Neuron (in vitro differentiated cells): ENCODE measurements around the gene RETN.

ENCODE experiments used
- H2AFZ ChIP-seq: one replicate; pipeline ENCODE4 v1.6.1; 2013; ENCODE audit warnings: low read depth, mild to moderate bottlenecking, inconsistent platforms, low read length, moderate library complexity
- H3K27me3 ChIP-seq: one replicate; pipeline ENCODE4 v1.6.1; 2013; ENCODE audit warnings: low read length; ENCODE audit not compliant: insufficient read depth
- H3K36me3 ChIP-seq: one replicate; pipeline ENCODE4 v1.6.1; 2013; ENCODE audit warnings: low read length; ENCODE audit not compliant: insufficient read depth
- H3K4me1 ChIP-seq: one replicate; pipeline ENCODE4 v1.6.1; 2013; ENCODE audit warnings: low read length; ENCODE audit not compliant: insufficient read depth
- H3K4me3 ChIP-seq: 2 replicates; pipeline ENCODE4 v1.5.1; 2013; ENCODE audit warnings: mild to moderate bottlenecking, low read length, moderate library complexity
- H3K9me3 ChIP-seq: one replicate; pipeline ENCODE4 v1.6.1; 2013; ENCODE audit warnings: low read length

RETN gene, protein sequence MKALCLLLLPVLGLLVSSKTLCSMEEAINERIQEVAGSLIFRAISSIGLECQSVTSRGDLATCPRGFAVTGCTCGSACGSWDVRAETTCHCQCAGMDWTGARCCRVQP

DNA sequence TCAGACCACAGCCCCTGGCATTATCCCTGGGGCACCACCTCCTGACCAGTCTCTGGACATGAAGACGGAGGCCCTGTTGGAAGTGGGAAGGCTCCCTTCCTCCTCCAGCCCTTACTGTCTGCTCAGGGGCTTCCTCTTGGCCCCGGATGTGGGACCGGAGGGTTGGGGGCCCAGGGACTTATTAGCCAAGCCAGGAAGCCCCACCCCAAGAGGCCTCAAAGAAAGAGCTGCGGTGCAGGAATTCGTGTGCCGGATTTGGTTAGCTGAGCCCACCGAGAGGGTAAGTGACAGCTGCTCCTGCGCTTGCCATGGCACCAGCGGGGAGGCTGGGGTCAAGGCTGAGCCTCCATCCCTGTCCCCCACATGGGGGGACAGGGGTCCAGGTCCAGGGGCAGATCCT, at the start of gene RETN:
Gene RETN (plus strand): TSS at position 208 of the 400 bp plus-strand sequence. CDS start 278 bp downstream, outside the sequence.
- Histone ChIP-seq H3K36me3 (no peaks in the 10 kb centered on the region), H3K4me1 (no peaks in the 10 kb centered on the region), H3K9me3 (no peaks in the 10 kb centered on the region), H3K4me3 (no peak within 1 kb of the TSS), H3K27me3 (peaks cover 15% of the 10 kb centered on the region), H2AFZ (no peak within 1 kb of the TSS)

DNA sequence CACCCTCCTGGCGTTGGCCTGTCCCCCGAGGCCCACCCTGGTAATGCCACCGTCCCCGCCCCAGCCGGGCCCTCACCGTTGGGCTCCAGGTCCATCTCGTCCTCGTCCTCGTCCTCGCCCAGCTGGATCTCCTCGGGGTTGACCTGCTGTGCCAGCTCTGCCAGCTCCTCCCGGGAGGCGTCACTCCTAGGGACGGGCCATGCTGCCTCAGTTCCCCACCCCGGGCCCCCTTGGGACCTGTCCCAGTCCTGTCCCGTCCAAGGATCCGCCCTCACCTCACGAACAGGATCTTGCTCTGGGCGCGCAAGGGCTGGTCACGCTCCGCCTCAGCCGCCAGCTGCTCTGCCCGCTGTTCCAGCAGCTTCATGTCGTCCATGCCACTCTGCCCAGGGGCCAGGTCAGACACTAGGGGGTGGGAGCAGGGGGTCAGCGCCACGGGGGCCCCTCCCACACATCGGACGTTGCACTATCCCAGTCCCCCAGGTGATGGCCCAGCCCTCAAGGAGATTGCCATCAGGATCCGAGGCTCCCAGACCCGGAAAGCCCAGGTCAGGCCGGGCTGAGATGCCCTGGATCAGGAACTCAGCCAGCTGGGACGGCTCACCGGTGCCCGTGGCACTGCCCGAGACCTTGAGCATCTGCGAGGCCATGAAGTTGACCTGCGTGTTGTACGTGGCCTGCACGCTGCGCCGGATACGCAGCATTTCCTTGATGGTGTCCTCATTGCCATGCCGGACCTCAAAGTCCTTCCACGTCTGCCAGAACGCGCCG, 49.0 kb upstream of the RETN start:
- Histone ChIP-seq H2AFZ (no peak overlapping the region), H3K4me3 (no peak overlapping the region), H3K36me3 (peaks cover 57% of the 10 kb centered on the region), H3K27me3 (no peaks in the 10 kb centered on the region), H3K9me3 (no peaks in the 10 kb centered on the region), H3K4me1 (no peaks in the 10 kb centered on the region)

DNA sequence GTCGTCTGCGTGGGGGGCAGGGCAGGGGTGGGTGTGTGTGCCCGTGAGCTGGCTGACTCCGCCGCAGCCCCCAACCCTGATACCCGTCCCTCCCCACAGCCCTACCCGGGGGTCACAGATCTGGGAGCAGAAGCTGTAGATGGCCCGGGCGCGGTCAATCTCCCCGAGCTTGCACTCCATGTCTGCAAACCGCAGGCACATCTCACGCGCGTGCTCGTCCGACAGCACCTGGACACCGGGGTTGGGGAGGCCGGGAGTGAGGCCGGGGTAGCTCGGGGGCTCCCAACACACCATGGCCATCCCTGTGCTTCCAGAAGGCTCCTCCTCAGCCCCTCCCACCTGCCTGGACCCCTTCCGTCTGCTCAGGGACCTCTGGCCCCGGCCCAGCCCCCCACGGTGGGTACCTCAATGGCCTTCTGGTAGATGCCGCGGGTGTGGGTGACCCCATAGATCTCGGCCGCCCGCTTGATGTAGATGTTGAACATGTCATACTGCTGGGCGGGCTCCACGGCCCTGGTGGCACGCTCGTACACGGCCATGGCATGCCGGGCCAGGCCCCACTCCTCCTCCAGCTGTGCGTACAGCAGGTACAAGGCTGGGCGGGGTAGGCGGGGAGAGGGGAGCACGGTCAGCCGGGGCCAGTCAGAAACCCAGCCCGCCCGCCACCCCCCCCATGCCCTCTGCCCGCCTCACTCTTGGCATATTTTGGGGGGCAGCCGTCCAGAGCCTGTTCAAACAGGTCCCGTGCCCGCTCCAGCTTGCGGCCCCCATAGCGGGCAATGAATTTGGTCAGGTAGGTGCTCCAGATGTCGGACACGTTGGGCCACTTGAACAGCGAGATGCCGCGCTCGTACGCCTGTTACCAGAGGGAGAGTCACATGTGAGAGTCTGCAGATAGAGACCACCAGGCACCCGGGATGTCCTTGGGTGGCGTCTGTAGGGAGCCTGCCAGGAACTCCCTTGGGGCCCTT, 48.1 kb upstream of the RETN start:
- Histone ChIP-seq H3K4me3 (no peak overlapping the region), H2AFZ (no peak overlapping the region), H3K27me3 (no peaks in the 10 kb centered on the region), H3K4me1 (no peaks in the 10 kb centered on the region), H3K36me3 (peaks cover 60% of the 10 kb centered on the region), H3K9me3 (no peaks in the 10 kb centered on the region)

DNA sequence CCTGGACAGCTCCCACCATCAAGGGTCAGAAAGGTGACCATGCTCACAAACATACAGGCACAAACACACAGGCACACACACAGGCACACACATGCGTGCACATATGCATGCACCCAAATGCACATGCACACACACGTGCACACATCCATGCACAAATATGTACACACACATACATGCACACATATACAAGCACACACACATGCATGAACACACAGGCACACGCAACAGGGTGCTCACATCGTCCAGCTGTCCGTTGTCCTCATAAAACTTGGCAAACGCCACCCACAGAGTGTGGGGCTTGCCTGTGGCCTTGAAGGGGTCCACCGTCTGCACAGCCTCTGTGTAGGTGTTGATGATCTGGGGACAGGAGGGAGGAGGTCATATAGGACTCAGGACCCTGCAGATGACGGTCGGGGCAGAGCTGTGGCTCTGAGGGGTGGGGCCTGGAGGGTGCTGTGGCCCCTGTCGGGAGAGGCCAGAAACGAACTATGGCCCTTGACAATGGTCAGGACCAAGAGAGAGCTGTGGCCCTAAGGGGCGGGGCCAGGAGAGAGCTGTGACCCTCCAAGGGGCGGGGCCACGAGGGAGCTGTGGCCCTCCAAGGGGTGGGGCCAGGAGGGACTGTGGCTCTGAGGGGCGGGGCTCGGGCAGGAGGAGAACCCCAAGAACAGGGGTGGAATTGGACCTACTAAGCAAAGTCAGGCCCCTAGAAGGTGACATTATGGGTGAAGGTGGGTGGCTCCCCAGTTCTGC, 45.7 kb upstream of the RETN start:
- Histone ChIP-seq H2AFZ (no peak overlapping the region), H3K4me1 (peaks cover 1% of the 10 kb centered on the region)

DNA sequence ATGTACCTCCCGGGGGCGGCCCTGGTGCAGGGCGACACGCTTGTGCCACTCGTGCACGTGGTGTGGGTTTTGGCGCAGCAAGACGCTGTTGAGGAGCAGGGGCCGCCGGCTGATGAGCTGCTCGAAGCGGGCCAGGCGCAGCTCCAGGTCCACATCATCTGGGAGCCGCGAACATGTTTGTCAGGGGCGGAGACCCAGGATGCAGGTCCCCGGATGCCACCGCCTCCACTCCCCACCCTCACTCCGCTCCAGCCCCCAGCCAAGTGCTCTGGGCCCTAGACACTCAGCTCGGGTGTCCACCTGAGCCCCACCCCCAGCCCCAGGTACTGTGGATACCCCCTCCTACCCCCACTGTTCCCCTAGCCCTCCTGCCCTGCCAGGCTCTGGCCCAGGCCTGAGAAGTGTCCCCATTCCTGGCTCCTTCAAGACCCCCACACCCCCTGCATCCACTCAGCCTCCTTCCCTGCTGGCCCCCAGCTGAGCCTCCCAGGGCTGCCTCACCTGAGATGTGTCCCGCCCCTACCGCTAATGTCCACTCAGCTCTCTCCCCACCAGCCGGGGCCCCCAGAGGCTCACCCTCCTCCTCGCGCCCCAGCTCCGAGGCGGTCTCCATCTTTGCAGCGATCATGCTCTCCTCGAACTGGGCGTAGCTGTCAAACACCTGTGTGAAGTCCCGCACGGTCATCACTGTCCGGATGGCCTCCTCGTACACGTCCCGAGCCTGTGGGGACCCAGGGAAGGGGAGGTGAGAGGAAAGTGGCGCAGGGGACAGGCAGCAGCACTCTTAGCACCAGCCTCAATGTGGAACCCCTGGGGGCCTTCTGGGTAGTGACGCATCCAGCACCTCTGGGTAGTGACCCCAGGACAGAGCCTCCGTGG, 44.9 kb upstream of the RETN start:
- peaks cover 10% of the 10 kb centered on the region for H3K4me1 ChIP-seq
- H3K9me3 ChIP-seq: no peaks in the 10 kb centered on the region
- H3K4me3 ChIP-seq: no peak overlapping the region
- no peaks in the 10 kb centered on the region for H3K27me3 ChIP-seq
- H2AFZ ChIP-seq: no peak overlapping the region
- H3K36me3 ChIP-seq: peaks cover 54% of the 10 kb centered on the region

More for the DNA sequence above, 45.7 kb upstream of the RETN start:
- peaks cover 61% of the 10 kb centered on the region for H3K36me3 ChIP-seq
- H3K4me3 ChIP-seq: no peak overlapping the region
- no peaks in the 10 kb centered on the region for H3K9me3 ChIP-seq
- H3K27me3 ChIP-seq: no peaks in the 10 kb centered on the region

DNA sequence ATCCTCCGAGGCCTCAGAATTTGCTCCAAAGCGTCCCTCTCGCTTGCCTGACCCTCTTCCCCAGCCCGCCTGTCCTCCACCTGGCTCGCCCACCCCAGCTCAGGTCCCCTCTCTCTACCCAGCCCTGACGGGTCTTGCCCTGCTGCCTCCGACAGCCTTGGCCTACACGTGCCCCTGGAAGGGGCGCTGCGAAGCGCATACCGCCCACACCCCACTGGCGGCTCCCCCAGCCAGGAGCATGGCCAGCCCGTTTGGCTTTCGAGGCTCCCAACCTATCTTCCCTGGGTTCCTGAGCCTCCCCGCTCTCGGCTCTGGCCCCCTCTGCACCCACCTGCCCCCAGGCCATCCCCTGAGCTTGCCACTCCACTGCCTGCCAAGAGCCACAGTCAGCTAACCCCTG, 44.0 kb upstream of the RETN start:
- Histone ChIP-seq H3K27me3 (no peaks in the 10 kb centered on the region), H3K4me1 (peaks cover 10% of the 10 kb centered on the region), H3K4me3 (no peak overlapping the region), H3K9me3 (no peaks in the 10 kb centered on the region), H2AFZ (no peak overlapping the region), H3K36me3 (peaks cover 48% of the 10 kb centered on the region)

DNA sequence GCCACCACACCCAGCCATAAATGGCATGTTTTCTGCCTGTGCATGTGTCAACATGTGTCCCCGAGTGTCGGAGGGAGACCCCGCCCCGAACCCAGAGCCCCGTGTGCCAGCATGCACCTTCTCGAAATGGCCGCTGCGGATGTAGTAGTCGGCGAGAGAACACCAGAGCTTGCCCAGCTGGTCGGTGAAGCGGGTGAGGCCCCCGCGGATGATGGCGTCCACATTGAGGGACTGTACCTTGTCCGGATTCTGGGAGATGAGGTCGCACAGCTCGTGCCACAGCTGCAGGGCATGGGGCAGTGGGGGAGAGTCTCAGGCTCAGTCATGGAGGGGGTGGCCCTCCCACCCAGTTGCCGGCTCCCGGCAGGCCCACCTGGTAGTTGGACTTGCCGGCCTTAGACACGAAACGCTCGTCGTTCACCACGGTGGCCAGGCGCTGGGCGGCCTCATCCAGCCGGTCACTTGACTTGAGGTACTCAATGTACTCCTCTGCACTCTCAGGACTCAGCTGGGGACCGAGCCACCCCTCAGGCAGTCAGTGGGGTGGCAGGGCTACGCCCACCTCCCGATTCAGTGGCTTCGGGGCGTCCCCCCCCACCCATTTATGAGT, 43.0 kb upstream of the RETN start:
- Histone ChIP-seq H2AFZ (no peak overlapping the region), H3K9me3 (no peaks in the 10 kb centered on the region), H3K27me3 (no peaks in the 10 kb centered on the region), H3K4me1 (peaks cover 20% of the 10 kb centered on the region), H3K36me3 (peaks cover 43% of the 10 kb centered on the region), H3K4me3 (no peak overlapping the region)

DNA sequence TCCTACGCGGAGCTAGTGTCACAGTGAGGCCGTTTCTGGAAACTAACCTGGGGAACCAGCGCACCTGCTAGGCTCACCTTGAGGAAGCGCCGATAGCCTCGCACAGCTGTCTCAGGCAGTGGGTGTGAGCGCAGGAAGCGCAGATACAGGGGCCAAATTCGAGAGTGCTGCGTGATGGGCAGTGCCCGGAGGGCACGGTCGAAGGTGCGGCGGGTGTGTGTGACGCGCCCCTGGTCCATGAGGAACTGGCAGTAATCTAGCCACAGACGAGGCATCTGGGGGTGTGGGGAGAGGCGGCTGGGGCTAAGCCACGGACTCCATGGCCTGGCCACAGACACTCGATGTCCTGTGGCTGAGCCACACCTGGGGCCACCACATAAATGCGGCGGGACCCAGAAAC, 41.7 kb upstream of the RETN start:
- Histone ChIP-seq H3K4me3 (no peak overlapping the region), H3K36me3 (peaks cover 36% of the 10 kb centered on the region), H3K27me3 (no peaks in the 10 kb centered on the region), H3K4me1 (peaks cover 22% of the 10 kb centered on the region), H3K9me3 (no peaks in the 10 kb centered on the region), H2AFZ (no peak overlapping the region)

DNA sequence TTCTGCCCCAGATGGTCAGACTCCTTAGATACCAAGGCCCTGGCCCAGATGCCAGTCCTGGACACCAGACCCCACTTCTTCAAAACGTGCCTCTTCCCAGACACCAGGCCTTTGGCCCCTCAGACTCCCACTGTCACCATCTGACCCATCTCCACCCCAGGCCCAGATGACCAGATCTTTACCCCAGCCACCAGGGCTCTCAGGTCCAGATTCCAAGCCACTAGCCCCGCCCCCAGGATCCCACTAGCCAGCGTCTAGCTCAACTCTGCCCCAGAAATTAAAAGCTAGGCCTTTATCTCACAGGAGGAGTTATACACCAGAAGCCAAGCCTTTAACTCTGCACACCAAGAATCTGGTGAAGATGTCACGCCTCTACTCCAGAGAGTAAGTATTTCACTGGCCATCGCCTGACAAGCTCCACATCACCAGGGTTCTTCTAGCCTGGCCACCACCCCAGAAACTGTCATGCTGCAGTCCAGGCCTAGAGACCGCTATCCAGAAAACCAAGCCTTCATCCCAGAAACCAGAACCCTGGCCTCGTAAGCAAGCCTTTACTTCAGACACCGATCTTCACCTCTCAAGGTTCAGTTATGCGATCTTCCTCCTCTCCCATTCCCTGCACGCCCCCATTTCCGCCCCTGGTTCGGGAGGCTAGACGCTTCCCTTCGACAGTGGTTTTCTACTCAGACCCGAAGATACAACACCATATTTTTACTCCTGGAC, 40.1 kb upstream of the RETN start:
- H2AFZ ChIP-seq: no peak overlapping the region
- no peaks in the 10 kb centered on the region for H3K9me3 ChIP-seq
- no peaks in the 10 kb centered on the region for H3K27me3 ChIP-seq
- peak overlapping the region; percentile 90 for H3K4me3 ChIP-seq
- H3K36me3 ChIP-seq: peaks cover 26% of the 10 kb centered on the region
- peaks cover 22% of the 10 kb centered on the region for H3K4me1 ChIP-seq

DNA sequence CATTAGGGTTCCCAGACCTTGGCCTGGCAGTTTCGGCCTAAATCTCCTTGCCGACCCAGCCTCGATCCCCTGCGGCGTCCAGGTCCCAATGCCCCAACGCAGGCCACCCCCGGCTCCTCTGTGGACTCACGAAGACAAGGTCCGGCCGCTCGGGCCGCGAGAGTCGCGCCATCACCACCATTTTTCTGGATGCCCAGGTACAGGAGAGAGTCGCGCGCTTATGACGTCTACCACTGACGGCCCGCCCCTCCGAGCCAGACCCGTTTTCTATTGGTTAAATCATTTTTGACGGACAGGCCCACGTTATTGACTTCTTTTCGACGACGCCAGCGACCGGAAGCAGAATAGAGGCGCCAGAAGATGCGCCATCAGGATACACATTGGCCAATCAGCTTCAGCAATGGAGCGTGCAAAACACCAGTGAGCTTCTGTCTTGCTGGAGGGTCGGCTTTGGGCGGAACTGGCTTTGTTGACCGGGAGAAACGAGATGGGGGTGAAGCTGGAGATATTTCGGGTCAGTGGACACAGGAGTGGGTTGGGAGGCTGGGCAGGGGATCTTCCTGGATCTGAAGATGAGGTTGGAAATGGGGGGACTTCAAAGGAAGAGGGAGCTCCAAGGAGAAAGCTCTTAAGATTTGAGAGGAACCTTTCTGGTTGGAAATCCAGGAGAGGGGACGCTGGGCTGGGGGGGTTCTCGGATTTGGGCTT, 39.3 kb upstream of the RETN start, which contains the start of the genes PET100 and XAB2:
Gene PET100 (plus strand): TSS at position 447 of the 708 bp plus-strand sequence. CDS start 41 bp downstream, at position 488.
Gene XAB2 (minus strand): TSS at position 199 of the 708 bp plus-strand sequence. CDS start 18 bp downstream, at position 181.
- Histone ChIP-seq H3K9me3 (no peaks in the 10 kb centered on the region), H3K4me1 (peaks cover 22% of the 10 kb centered on the region), H2AFZ (no peak within 1 kb of the TSS), H3K36me3 (peaks cover 20% of the 10 kb centered on the region), H3K27me3 (no peaks in the 10 kb centered on the region), H3K4me3 (peak within 1 kb of the TSS; percentile 90)
